ENCODE measurements around the gene USP22.

- TF ChIP-seq CTCF (IDR thresholded peaks at IDR 0.05; ENCODE audit: insufficient read depth, low read length) (no peak), SPI1 (IDR thresholded peaks at IDR 0.05; ENCODE audit: borderline replicate concordance, low read depth) (no peak), POLR2AphosphoS5 (IDR thresholded peaks at IDR 0.05; ENCODE audit: low read depth) (no peak), GABPA (IDR thresholded peaks at IDR 0.05; ENCODE audit: low read depth) (no peak)
Observed at GRCh38 chr17:20982589-20983358, 60.0 kb downstream of the USP22 start.
